GM19324 (cell line): ENCODE measurements around the gene NPTN.
"Not testable (repeated sequence)": the region's sequence is repeated elsewhere in the genome, so short reads cannot be mapped to it uniquely, and the experiment has no call there.

Source experiments
- ATAC-seq: cut with Tn5 transposase; IDR thresholded peaks from one replicate; pipeline ENCODE4 v1.9.1; 2021; ENCODE audit warnings: mild to moderate bottlenecking, moderate library complexity; ENCODE audit not compliant: unreplicated experiment, low FRiP score

NPTN gene

GRCh38 chr15:73602446-73602843 is 30.7 kb downstream of the NPTN start:
- no peak for ATAC-seq

- no peak for ATAC-seq
Measured at GRCh38 chr15:73601451-73602445, 31.4 kb downstream of the NPTN start.

- ATAC-seq = no peak
Measured at GRCh38 chr15:73600413-73601335, 32.5 kb downstream of the NPTN start.

GRCh38 chr15:73599934-73600333 is 33.3 kb downstream of the NPTN start:
- ATAC-seq = no peak

- no peak for ATAC-seq
Measured at GRCh38 chr15:73598530-73599160, 34.5 kb downstream of the NPTN start.

GRCh38 chr15:73597036-73597638 is 36.1 kb downstream of the NPTN start:
- no peak for ATAC-seq

GRCh38 chr15:73596174-73596573 is 37.0 kb downstream of the NPTN start:
- ATAC-seq = no peak

GRCh38 chr15:73594109-73594508 is 39.1 kb downstream of the NPTN start:
- ATAC-seq = no peak

- no peak for ATAC-seq
Measured at GRCh38 chr15:73593304-73594074, 39.7 kb downstream of the NPTN start.

GRCh38 chr15:73590263-73590662 is 42.9 kb downstream of the NPTN start:
- ATAC-seq = no peak

- no peak for ATAC-seq
Measured at GRCh38 chr15:73589766-73590165, 43.4 kb downstream of the NPTN start.

GRCh38 chr15:73585871-73586654 is 47.1 kb downstream of the NPTN start:
- ATAC-seq = no peak

- no peak for ATAC-seq
Measured at GRCh38 chr15:73584699-73585420, 48.3 kb downstream of the NPTN start.

GRCh38 chr15:73583544-73583943 is 49.6 kb downstream of the NPTN start:
- ATAC-seq = no peak

- ATAC-seq = no peak
Measured at GRCh38 chr15:73582851-73583379, 50.3 kb downstream of the NPTN start.

- ATAC-seq = no peak
Measured at GRCh38 chr15:73578026-73578425, 55.2 kb downstream of the NPTN start.

GRCh38 chr15:73577593-73577992 is 55.6 kb downstream of the NPTN start:
- ATAC-seq = not testable (repeated sequence)
